Hindlimb muscle (tissue), 1 donor: Measurements from ENCODE around the gene FOCAD. TPM values are rescaled to one million over a fixed set of nuclear protein-coding genes. Genes with fewer than 3 reads are reported as not detected.
"Not testable (repeated sequence)": the region's sequence is repeated elsewhere in the genome, so short reads cannot be mapped to it uniquely, and the experiment has no call there.

Experiments used
- DNase-seq: peaks from one replicate; pipeline ENCODE4 v3.0.0-alpha.2; 2013
- polyA plus RNA-seq: library from polyadenylated mRNA; unstranded; fragments of 120-200 nt; gene quantifications from one replicate; pipeline ENCODE4 v1.2.1, GENCODE V29; 2013; ENCODE audit not compliant: insufficient read length

The FOCAD gene
- polyA plus RNA-seq, 1 donor, result 15.6 TPM

GRCh38 chr9:20673537-20673936 lies 10.5 kb upstream of the FOCAD start:
- DNase-seq, result not testable (repeated sequence)

GRCh38 chr9:20681467-20681866 lies 2.6 kb upstream of the FOCAD start:
- no peak for DNase-seq

GRCh38 chr9:20683351-20684034 lies 566 bp upstream of the FOCAD start:
- peak; percentile 35 for DNase-seq

- peak; percentile 23 for DNase-seq
Measured at GRCh38 chr9:20684875-20685696, 1.0 kb downstream of the FOCAD start.

- no peak for DNase-seq
Measured at GRCh38 chr9:20685769-20686168, 1.7 kb downstream of the FOCAD start.

- no peak for DNase-seq
Measured at GRCh38 chr9:20689833-20690232, 5.8 kb downstream of the FOCAD start.

DNA sequence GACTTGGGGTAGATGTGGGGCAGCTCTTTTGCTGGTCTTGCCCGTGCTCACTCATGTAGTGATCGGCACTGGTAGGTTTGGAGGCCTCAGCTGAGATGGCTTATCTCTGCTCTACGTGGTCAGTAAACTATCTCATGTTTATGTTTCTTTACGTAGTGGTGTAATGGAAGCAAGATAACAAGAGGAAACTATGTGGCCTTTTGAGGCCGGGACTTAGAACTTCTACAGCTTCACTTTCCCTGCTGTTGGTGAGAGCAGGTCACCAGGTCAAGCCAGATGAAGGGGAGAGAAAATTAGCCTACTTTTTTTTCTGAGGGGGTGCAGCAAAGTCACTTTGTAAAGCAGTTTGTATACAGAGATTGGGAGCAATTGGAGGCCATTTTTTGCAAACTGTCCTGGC lies 8.5 kb downstream of the FOCAD start:
- no peak for DNase-seq

DNA sequence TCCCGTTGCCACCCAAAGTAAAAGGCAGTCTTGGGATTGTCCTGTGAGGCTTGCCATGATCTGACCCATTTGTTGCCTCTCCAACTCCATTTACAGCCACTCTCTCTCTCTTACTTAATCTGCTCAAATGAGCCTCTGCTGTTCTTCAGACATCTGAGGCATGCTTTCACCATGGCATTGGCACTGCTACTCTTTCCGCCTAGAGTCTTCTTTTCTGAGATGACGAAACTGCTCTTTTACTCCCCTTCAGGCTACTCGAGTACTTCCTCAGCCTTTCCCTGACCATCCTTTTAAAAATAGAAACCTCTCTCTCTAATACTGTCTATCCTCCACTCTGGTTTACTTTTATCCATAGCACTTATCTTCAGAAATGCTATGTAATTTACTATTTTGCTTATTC lies 9.0 kb downstream of the FOCAD start:
- DNase-seq, result no peak

DNA sequence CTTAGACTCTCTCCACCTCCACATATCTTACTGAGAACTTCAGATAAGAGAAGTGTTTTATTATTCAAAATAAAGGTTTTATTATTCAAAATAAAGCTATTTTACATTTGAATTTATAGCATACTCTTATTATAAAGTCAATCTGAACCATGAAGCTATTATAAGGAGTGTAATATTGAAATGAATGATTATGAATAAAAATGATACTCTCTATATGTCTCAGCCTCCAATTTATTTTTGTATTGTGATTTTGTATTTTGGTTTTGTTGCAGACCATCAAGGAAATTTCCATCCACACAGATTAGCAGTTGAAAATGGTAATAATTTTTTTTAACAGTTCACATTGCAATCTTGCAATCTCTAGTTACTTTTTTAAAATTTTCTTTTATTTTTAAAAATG lies 10.2 kb downstream of the FOCAD start:
- DNase-seq, result no peak

- no peak for DNase-seq
Measured at GRCh38 chr9:20697021-20697719, 13.1 kb downstream of the FOCAD start.

GRCh38 chr9:20698782-20699181 lies 14.7 kb downstream of the FOCAD start:
- no peak for DNase-seq

DNA sequence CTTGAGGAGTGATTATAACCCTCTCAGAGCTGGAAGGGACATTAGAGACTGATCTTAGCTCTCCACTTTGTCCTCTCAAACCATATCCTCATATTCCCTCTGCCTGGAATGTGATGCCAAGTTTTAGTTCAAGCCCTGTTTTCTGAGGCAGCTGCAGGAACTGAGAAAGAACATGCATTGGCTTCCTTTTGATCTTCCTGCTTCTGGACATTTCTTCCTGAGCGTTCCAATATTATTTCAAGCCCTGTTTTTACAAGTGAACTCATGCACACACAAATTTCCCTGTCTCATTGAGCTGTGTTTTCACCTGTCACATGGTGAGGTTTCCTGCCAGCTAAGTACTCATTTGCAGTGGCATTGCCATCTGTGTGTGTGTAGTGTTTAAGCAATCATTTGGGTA lies 17.0 kb downstream of the FOCAD start:
- DNase-seq, result no peak

- DNase-seq, result no peak
Measured at GRCh38 chr9:20702570-20702969, 18.5 kb downstream of the FOCAD start.

- DNase-seq, result no peak
Measured at GRCh38 chr9:20703146-20703545, 19.1 kb downstream of the FOCAD start.

- DNase-seq, result no peak
Measured at GRCh38 chr9:20707708-20708107, 23.6 kb downstream of the FOCAD start.

DNA sequence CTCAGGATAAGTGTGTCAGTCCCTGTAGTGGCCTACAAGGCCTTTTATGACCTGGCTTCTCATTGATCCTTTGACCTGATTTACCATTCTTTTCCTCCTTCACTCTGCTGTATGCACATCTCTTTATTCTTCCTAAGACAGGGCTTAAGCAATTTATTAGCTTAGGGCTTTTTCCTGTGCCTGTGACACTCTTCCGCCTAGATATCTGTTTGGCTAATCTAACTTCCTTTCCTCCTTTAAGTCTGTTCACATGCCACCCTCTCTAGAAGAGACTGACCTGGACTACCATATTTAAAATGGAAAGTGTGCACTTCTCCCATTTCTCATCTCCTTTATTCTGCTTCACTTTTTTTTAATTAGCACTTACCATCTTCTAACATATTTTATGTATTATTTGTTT lies 29.1 kb downstream of the FOCAD start:
- no peak for DNase-seq

- DNase-seq, result no peak
Measured at GRCh38 chr9:20714442-20715415, 30.7 kb downstream of the FOCAD start.

DNA sequence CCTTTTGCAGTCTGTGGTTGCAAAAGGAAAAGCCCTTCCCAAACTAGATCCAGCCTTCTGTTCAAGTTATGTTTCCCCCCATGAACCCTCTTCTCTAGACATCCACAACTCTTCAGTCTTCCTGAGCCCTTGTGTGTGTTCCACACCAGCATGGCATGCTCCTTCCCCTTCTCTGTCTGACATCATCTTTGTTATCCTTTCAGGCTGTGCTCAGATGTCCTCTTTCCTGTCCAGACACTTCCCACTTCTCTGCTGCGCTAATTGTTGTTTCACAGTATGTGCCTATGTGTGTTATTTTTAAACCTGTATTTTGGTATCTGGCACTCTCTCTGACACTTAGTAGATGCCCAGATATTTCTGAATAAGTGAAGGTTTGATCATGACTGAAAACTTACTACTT lies 38.2 kb downstream of the FOCAD start:
- no peak for DNase-seq

DNA sequence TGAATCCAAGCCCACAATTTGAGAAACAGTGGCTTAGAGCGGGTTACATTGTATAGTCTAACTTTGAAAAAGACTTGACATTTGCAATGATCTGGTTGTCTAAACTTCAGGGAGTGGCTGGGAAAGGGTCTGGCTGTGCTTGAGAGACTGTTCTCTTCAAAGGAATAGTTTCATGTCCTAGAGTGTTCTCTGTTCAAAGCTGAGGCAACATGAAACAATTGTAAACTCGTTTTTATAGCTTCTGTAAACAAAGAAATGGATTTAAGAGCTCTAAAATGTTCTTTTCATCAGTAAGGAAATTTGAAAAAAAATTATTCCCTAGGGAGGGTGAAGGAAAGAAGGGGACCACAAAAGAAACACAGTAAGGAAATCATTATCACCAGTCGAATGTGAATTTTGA lies 41.6 kb downstream of the FOCAD start:
- no peak for DNase-seq

GRCh38 chr9:20726144-20726543 lies 42.1 kb downstream of the FOCAD start:
- DNase-seq, result no peak

DNA sequence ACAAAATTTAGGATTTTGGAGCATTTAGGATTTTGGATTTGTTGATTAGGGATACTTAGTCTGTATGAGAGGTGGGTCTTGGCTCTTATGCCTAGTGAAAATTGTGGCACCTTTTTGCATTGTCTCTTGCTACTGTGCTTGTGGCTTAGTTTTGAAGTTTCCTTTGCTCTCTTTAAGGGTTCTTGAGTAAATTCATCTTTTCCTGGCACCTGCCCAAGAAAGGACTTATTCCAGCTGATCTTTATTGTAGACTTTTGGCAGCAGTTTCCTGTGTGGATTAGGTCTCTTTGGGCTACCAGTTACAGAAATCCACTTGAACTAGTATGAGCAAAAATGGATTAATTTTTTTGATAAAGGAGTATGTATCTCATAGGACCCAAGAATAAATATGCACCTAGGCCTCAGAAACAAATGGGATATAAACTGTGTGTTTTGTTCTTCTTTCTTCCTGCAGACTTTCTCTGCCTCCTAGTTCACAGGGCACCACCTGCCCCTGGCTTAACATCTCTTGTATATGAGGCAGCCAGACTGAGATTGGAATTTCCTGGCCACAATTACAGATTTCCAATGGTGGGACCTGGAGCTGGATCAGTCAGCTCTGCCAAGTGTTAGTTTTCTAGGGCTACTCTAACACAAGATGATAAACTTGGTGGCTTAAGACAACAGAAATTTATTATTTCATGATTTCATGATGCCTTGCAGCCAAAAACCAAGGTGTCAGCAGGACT lies 44.6 kb downstream of the FOCAD start:
- DNase-seq, result peak; percentile 16

DNA sequence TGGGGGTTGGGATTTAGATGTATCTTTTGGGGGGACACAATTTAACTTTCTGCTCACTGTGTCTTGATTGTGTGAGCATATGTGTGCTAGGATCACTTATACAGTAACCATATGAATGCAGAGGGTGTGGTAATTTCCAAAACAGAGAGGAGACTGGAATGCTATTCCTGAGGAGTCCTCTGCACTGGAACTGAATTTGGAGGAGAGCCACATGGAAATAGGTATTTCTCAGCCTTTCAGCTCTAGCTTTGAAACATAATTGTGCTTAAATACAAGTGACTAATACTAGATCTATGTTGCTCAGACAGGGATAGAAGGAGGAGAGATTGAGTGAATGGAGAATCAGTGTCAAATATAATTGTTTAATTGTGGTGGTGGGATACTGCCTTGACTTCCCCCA lies 45.5 kb downstream of the FOCAD start:
- DNase-seq, result no peak
